GM19467 (cell line): Measurements from ENCODE around the gene LRRN4CL.
"Not testable (repeated sequence)": the region's sequence is repeated elsewhere in the genome, so short reads cannot be mapped to it uniquely, and the experiment has no call there.

Source experiments
- ATAC-seq: cut with Tn5 transposase; IDR thresholded peaks from one replicate; pipeline ENCODE4 v1.9.1; 2021; ENCODE audit warnings: mild to moderate bottlenecking, moderate library complexity; ENCODE audit not compliant: unreplicated experiment

The LRRN4CL gene

GRCh38 chr11:62689421-62690183, at the start of gene LRRN4CL:
LRRN4CL (minus strand) TSS chr11:62689530; CDS start chr11:62688508, 1,022 bp downstream.
- no peak for ATAC-seq

- no peak for ATAC-seq
Observed at GRCh38 chr11:62737196-62737595, 47.9 kb upstream of the LRRN4CL start.

GRCh38 chr11:62732830-62733229, 43.5 kb upstream of the LRRN4CL start:
- ATAC-seq = no peak

- ATAC-seq = not testable (repeated sequence)
Observed at GRCh38 chr11:62730076-62730475, 40.7 kb upstream of the LRRN4CL start.

GRCh38 chr11:62728171-62728988, 39.0 kb upstream of the LRRN4CL start, which contains the start of gene TTC9C:
TTC9C (plus strand) TSS chr11:62728486; CDS start chr11:62728849, 363 bp downstream.
- no peak for ATAC-seq

GRCh38 chr11:62727872-62728170, 38.5 kb upstream of the LRRN4CL start:
- ATAC-seq = peak; percentile 53

GRCh38 chr11:62727165-62727871, 38.0 kb upstream of the LRRN4CL start, which contains the start of gene HNRNPUL2:
HNRNPUL2 (minus strand) TSS chr11:62727457; CDS start chr11:62727156, 301 bp downstream.
- ATAC-seq = peak; percentile 58

- peak; percentile 4 for ATAC-seq
Observed at GRCh38 chr11:62726915-62727164, 37.5 kb upstream of the LRRN4CL start.

- ATAC-seq = peak; percentile 2
Observed at GRCh38 chr11:62726156-62726914, 37.0 kb upstream of the LRRN4CL start.

- no peak for ATAC-seq
Observed at GRCh38 chr11:62725646-62726045, 36.3 kb upstream of the LRRN4CL start.

- ATAC-seq = no peak
Observed at GRCh38 chr11:62724171-62724570, 34.8 kb upstream of the LRRN4CL start.

- ATAC-seq = no peak
Observed at GRCh38 chr11:62721994-62722393, 32.7 kb upstream of the LRRN4CL start.

GRCh38 chr11:62719302-62719978, 30.1 kb upstream of the LRRN4CL start:
- no peak for ATAC-seq

GRCh38 chr11:62716816-62717215, 27.5 kb upstream of the LRRN4CL start:
- ATAC-seq = no peak

GRCh38 chr11:62716206-62716605, 26.9 kb upstream of the LRRN4CL start:
- ATAC-seq = no peak

- no peak for ATAC-seq
Observed at GRCh38 chr11:62715150-62716130, 26.1 kb upstream of the LRRN4CL start.

- ATAC-seq = no peak
Observed at GRCh38 chr11:62713343-62713742, 24.0 kb upstream of the LRRN4CL start.

- no peak for ATAC-seq
Observed at GRCh38 chr11:62712861-62713260, 23.5 kb upstream of the LRRN4CL start.

- no peak for ATAC-seq
Observed at GRCh38 chr11:62712276-62712812, 23.0 kb upstream of the LRRN4CL start.
